Activated CD8-positive, alpha-beta memory T cell treated with anti-CD3 and anti-CD28 coated beads for 1 hour (primary cell): ENCODE data around the gene KCNK16.

Experiments used
- DNase-seq, 2 donors: peaks; one replicate each; pipeline ENCODE4 v3.0.0-alpha.2; 2020; ENCODE audit warnings: low read depth in 1 of 2; ENCODE audit errors: extremely low read depth in 1 of 2

Gene KCNK16

GRCh38 chr6:39342692-39343395 lies 20.3 kb upstream of the KCNK16 start:
- no peak for DNase-seq

- DNase-seq = no peak
Observed at GRCh38 chr6:39341937-39342336, 19.4 kb upstream of the KCNK16 start.

- DNase-seq = no peak
Observed at GRCh38 chr6:39341352-39341751, 18.9 kb upstream of the KCNK16 start.

GRCh38 chr6:39339868-39340550 lies 17.5 kb upstream of the KCNK16 start:
- DNase-seq = no peak

GRCh38 chr6:39339096-39339867 lies 16.8 kb upstream of the KCNK16 start:
- no peak for DNase-seq

- no peak for DNase-seq
Observed at GRCh38 chr6:39338397-39338796, 15.9 kb upstream of the KCNK16 start.

GRCh38 chr6:39335780-39336545 lies 13.5 kb upstream of the KCNK16 start:
- no peak for DNase-seq

- no peak for DNase-seq
Observed at GRCh38 chr6:39333644-39334438, 11.3 kb upstream of the KCNK16 start.

GRCh38 chr6:39330476-39330875 lies 8.0 kb upstream of the KCNK16 start:
- no peak for DNase-seq

GRCh38 chr6:39330057-39330456 lies 7.6 kb upstream of the KCNK16 start:
- no peak for DNase-seq

- no peak for DNase-seq
Observed at GRCh38 chr6:39328066-39328465, 5.6 kb upstream of the KCNK16 start.

GRCh38 chr6:39327507-39327906 lies 5.0 kb upstream of the KCNK16 start:
- no peak for DNase-seq

- DNase-seq = no peak
Observed at GRCh38 chr6:39321761-39322160, 741 bp downstream of the KCNK16 start.

- DNase-seq = no peak
Observed at GRCh38 chr6:39320363-39320984, 2.0 kb downstream of the KCNK16 start.

GRCh38 chr6:39319621-39320362 lies 2.7 kb downstream of the KCNK16 start:
- DNase-seq = no peak

GRCh38 chr6:39317256-39317655 lies 5.2 kb downstream of the KCNK16 start:
- no peak for DNase-seq

GRCh38 chr6:39314273-39314795 lies 8.2 kb downstream of the KCNK16 start, which contains the start of gene KCNK17:
Gene KCNK17, minus strand, starts transcription at chr6:39314419. Its CDS starts 99 bp downstream, at chr6:39314320.
- DNase-seq = no peak

- no peak for DNase-seq
Observed at GRCh38 chr6:39313526-39314272, 8.8 kb downstream of the KCNK16 start.
